ENCODE results near the gene CDH4. TPM values are rescaled to one million over a fixed set of nuclear protein-coding genes. Genes with fewer than 3 reads are reported as not detected.

CDH4 gene
- total and polyA plus RNA-seq, 2 of the 4 experiments (the other 2 are of a cell fraction) = 1.6 to 3.5 TPM

DNA sequence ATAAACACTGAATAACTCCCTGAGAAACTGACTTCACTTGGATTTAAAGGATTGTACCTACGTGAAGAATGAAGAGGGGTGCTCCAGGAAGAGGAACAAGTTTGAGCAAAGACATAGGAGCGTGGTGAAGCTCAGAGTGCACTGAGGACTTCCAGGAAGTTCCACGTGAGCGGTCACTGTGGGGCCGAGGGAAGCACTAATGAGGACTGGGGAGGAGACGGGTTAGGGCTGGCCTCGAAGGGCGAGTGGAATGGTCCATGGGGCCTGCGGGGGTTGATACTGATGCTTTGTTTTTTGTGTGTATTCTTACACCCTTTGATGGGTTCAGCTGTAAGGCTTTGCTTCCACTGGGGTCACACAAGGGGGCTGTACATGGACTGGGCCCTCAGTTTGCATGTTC lies 91.9 kb downstream of the CDH4 start:
- Histone ChIP-seq H4K20me1 (ENCODE audit: insufficient read depth, low read length) (no peaks in the 10 kb centered on the region), H3K56ac (ENCODE audit: extremely low read depth, insufficient read depth, low read length) (no peak overlapping the region), H3K27me3 (ENCODE audit: control insufficient read depth, insufficient read depth, low read length) (no peaks in the 10 kb centered on the region), H4K91ac (ENCODE audit: insufficient read depth, low read depth, low read length) (no peak overlapping the region), H3K4me1 (ENCODE audit: control insufficient read depth, insufficient read depth, low read length) (no peaks in the 10 kb centered on the region), H3K4ac (ENCODE audit: low read depth, low read length) (no peak overlapping the region), H2AK9ac (replicated peaks; ENCODE audit: low read depth, low read length, poor library complexity) (no peak overlapping the region), H3K36me3 (ENCODE audit: control insufficient read depth, insufficient read depth, low read length) (no peaks in the 10 kb centered on the region), H3K9me1 (ENCODE audit: insufficient read depth, low read length) (no peaks in the 10 kb centered on the region; the same call in 1 of the 2 replicates), H3K27ac (ENCODE audit: insufficient read depth, low read length) (no peak overlapping the region), H2BK5ac (ENCODE audit: low read depth, low read length, poor library complexity, severe bottlenecking) (no peak overlapping the region), H3K18ac (ENCODE audit: low read depth, low read length) (no peak overlapping the region), H2BK20ac (ENCODE audit: low read depth, low read length) (no peak overlapping the region), H3K9me3 (ENCODE audit: control insufficient read depth, insufficient read depth, low read length) (no peaks in the 10 kb centered on the region; the same call in 1 of the 2 replicates), H3K4me3 (ENCODE audit: insufficient read depth, low read depth, low read length) (no peak overlapping the region), H3K79me1 (ENCODE audit: low read depth in 1 of 2, low read length in 2 of 2) (peaks cover 0 to 3% of the 10 kb centered on the region in 2 experiments; a peak in 1 of 4 replicates), H2BK120ac (ENCODE audit: low read depth, low read length) (no peak overlapping the region), H3K4me2 (ENCODE audit: low read depth, low read length) (no peak overlapping the region), H3K14ac (replicated peaks; ENCODE audit: low read depth, low read length) (no peak overlapping the region), H4K8ac (ENCODE audit: low read depth in 2 of 2, low read length in 2 of 2) (no peak overlapping the region), H4K5ac (ENCODE audit: low read depth, low read length) (no peak overlapping the region), H2BK15ac (ENCODE audit: low read depth, low read length) (no peak overlapping the region), H3K23ac (ENCODE audit: low read depth, low read length) (no peak overlapping the region), H3K9ac (ENCODE audit: low read depth, low read length) (no peak overlapping the region), H2AFZ (replicated peaks; ENCODE audit: low read length, poor library complexity) (no peak overlapping the region), H2AK5ac (ENCODE audit: low read depth, low read length) (no peak overlapping the region)
- dilution Hi-C loops (cut with HindIII; ENCODE audit: low sequenced_read_pairs, unreplicated experiment) (no loop called here), intact Hi-C loops (cut with micrococcal nuclease) (no loop called here), in situ Hi-C loops (cut with MboI; ENCODE audit: low sequenced_read_pairs) (no loop called here)
- no peak for DNase-seq
- ChIA-PET CTCF (interaction anchor here (0.6 kb wide), 1 partner anchor 308 kb away, joined by 3 read pairs; no protein-coding TSS in a partner anchor), POLR2A (ENCODE audit: unreplicated experiment) (no interaction called here)
- TF ChIP-seq MAZ (IDR thresholded peaks at IDR 0.05; ENCODE audit: borderline replicate concordance, low read depth, low read length) (no peak), ELK1 (IDR thresholded peaks at IDR 0.05; ENCODE audit: borderline replicate concordance, low read depth, low read length) (no peak), RFX5 (IDR thresholded peaks at IDR 0.05; ENCODE audit: low read depth, low read length) (no peak), CTCF (conservative IDR thresholded peaks at IDR 0.05; ENCODE audit: low read depth, low read length) (no peak), CEBPB (IDR thresholded peaks at IDR 0.05; ENCODE audit: low read depth, low read length) (no peak), POLR2A (IDR thresholded peaks at IDR 0.05; ENCODE audit: low read depth, low read length) (no peak), MAFK (IDR thresholded peaks at IDR 0.05; ENCODE audit: low read depth, low read length) (no peak), SMC3 (IDR thresholded peaks at IDR 0.05; ENCODE audit: low read depth, low read length) (no peak), RAD21 (IDR thresholded peaks at IDR 0.05; ENCODE audit: low read length) (no peak), FOS (IDR thresholded peaks at IDR 0.05; ENCODE audit: low read depth, low read length) (no peak), NFE2L2 (IDR thresholded peaks at IDR 0.05; ENCODE audit: low read depth, low read length) (no peak), MXI1 (IDR thresholded peaks at IDR 0.05; ENCODE audit: borderline replicate concordance, low read depth, low read length) (no peak), RCOR1 (IDR thresholded peaks at IDR 0.05; ENCODE audit: insufficient replicate concordance, low read length) (no peak)
- no TSS peak for BruUV-seq (replicated peaks)
- no peak for ATAC-seq (ENCODE audit: low read depth)
- WGBS, 2 experiments (ENCODE audit: extremely low coverage in 2 of 2, insufficient read length in 1 of 2) = 71% methylated on average over 5 of the region's 9 CpGs; no CpG with 5 or more reads in 1 of the 2 experiments

All from IMR-90 (cell line).